HG03342 (cell line): ENCODE results near the gene TTYH3.
"Not testable (repeated sequence)": the region's sequence is repeated elsewhere in the genome, so short reads cannot be mapped to it uniquely, and the experiment has no call there.

ENCODE experiments used
- ATAC-seq: cut with Tn5 transposase; IDR thresholded peaks from one replicate; pipeline ENCODE4 v1.9.1; 2021; ENCODE audit warnings: mild to moderate bottlenecking, moderate library complexity; ENCODE audit not compliant: unreplicated experiment

Gene TTYH3

DNA sequence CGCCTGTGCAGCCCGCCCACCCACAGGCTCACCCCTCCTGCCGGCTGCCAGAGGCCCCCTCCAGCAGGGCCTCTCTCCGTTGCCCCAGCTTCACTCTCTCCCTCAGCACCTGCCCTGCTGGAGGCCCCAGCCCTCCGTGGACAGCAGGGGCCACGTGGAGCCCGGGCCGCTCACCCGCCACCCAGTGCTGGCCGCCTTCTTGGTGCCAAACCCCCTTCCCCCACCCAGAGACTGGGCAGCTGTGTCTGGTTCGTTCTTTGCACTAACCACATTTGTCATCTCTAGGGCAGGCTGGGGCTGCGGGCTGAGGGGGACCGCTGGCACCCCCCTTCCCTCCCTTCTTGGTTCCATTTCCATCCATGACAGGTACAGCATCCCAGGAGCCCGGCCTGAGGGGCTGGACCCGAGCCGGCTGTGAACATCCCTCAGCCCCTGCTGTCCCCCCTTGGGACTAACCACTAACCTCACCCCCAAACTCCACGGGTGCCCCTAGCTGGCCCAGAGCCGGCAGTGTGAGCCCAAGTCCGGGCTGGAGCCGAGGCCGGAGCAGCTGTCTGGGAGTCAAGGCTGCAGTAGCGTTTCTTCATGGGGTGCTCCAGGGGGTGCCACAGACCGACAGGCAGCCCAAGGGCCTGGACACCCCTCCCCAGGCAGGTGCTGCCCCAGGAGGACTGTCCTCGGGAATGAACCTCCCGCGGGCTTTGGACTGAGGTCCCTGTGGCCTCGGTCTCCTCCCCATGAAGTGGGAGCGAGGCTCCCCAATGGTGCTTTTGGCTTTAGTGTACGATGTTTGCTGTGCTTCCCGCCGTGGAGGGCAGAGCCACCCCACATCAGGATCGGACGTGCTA is 30.7 kb downstream of the TTYH3 start:
- ATAC-seq = no peak

DNA sequence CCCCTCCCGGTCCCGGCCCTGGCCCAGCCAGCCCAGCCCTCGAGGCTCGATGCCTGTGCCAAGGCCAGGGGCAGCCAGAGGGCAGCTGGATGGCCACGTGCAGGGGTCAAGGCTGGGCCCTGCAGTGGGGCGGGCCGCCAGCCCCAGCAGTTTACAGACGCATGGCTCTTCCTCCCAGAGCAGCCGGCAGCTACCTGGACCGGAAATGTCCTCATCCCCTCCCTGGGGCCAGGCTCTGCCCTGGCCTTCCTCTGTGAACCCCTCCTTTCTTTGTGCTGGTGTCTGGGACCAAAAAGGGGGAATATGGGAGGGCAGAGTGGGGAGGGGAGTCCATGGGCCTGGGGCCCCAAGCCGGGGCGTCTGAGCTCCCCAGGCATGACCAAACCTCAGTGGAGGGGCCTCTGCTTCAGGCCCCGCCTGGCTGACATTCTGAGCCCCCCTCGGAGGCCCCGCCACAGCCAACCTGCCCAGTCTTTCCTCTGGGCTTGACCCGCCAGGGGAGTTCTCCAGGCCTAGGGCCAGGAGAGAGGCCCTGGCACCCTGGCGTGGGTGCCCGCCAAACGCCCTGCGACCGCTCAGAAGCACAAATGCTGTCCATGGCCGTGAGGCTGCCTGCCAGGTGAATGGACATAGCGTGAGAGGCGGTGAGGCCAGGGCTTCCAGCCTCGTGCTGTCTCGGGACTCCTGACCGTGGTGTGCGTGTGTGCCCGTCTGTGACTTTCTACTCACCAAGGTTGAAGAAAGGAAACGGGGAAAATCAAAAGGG is 31.5 kb downstream of the TTYH3 start:
- ATAC-seq = no peak

DNA sequence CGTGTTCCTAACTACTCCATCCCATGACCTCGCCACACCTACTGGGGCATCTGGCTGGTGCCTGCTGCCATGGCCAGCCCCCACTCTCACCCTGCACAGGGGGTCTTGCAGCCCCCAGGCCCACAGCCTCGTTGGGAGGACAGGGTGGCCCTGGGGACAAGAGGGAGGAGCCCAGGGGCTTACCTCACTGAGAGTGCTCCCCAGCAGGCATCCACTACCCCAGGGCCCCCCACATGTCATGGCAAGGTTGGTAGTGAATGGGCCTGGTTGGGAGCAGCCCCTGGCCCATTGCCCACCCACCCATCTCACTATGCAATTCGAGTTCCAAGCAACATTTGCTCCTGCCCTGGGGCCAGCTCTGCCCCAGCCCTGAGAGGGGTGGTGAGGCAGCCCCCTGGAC is 32.2 kb downstream of the TTYH3 start:
- no peak for ATAC-seq

DNA sequence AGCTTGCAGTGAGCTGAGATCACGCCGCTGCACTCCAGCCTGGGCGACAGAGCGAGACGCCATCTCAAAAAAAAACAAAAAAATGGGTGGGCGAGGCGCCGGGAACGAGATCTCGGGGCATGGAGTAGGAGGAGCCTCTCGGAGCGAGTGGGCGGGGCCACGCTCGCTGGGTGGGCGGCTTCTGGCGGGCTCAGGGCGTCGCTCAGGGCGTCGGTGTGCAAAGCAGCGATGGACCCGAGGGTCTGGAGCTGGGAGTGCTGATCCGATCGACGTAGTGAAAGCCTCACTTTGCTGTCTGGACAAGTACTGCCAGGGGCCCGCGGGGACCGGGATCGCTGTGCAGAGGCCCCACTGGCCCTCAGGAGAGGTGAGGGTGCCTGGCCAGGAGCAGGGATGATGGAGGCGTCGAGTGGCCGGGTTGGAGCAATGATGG is 33.6 kb downstream of the TTYH3 start:
- no peak for ATAC-seq

DNA sequence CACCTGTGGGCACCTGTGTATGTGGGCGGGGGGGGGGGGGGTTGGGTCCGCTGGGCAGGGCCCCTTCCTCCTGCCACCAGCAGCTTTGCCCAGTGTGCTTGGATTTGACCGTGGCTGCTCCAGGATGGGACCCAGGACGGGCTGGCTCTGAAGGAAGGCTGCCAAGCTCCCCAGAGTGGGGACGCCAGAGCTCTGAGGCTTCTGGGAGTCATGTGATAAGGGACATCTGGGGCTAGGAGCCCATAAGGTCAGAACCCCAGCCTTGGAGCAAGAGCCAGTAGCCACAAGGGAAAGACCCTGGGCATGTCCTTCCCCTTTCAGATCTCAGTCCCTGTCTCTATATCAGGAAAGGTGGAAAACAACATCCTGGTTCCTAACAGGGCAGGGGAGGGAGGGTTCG is 34.4 kb downstream of the TTYH3 start:
- ATAC-seq = no peak

DNA sequence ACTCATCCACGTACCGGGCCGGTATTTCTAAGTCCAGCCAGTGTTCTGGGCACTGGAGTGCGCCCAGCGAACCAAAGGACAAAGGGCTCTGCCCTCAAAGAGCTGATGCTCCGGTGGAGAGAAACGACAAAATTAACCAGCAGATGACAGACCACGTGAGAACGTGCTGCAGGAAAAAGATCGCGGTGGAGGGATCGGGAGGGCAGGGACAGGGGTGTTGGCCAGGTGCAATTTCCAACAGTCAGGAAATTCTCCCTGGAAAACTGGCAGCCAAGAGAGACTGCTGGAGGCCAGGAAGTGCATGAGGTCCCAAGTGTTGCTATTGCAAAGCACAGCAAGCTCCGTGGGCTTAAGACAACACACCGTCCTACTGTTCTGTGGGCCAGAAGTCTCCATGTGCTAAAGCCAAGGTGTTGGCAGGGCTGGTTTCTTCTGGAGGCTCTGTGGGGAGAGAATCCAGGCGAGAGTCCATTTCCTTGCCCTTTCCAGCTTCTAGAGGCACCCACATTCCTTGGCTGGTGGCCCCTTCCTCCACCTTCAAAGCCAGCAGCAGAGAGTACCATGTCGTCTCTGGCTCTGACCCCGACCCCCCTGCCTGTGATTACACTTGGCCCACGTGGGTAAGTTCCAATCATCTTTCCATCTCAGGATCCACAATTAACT is 34.9 kb downstream of the TTYH3 start:
- ATAC-seq = no peak

DNA sequence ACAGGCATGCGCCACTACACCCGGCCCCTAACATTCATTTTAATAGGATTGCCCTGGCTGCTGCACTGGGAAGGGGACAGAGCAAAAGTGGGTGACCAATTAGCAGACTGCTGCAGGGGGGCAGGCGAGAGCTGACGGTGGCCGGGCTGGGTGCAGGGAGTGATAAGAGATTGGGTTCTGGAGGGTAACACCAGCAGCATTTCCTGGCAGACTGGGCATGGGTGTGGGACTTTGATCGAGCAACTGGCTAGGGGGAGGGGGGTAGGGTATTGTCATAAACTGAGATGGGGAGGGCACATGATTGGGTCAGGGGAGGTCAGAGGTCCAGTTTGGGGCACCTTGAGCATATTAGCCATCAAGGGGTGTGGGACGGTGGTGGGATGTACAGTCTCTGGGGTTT is 36.1 kb downstream of the TTYH3 start:
- ATAC-seq = no peak

DNA sequence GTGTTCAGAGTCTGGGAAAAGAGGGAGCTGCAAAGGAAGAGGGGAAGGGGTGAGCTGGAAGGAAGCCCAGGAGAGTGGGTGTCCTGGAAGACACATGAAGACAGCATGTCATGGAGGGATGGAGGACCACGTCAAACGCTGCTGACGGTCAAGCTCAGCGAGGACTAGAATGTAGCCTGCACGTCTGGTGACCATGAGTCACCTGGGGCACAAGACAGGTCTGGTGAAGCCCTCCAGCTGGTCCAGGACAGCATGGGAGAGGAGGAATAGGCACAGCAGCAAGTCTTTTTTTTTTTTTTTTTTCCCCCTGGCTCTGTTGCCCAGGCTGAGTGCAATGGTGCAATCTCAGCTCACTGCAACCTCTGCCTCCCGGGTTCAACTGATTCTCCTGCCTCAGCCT is 36.6 kb downstream of the TTYH3 start:
- ATAC-seq = no peak

DNA sequence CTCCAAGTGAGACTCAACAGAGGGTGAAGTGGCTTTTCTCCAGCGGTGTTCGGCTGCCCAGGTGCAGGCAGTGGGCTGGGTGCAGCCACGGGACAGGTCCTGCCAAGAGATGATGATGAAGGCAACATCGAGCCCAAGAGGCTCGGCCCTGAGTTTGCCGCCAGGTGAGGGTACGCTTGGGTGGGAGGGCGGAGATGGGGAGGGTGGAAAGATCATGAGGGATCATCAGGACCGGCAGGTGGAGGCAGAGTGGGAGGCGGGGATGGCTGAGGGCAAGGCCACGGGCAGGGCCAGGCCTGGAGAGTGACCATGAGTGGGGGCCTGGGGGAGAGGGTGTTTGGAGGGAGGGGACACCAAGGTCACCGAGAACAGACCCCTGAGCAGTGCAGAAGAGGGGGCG is 38.4 kb downstream of the TTYH3 start:
- ATAC-seq = no peak

DNA sequence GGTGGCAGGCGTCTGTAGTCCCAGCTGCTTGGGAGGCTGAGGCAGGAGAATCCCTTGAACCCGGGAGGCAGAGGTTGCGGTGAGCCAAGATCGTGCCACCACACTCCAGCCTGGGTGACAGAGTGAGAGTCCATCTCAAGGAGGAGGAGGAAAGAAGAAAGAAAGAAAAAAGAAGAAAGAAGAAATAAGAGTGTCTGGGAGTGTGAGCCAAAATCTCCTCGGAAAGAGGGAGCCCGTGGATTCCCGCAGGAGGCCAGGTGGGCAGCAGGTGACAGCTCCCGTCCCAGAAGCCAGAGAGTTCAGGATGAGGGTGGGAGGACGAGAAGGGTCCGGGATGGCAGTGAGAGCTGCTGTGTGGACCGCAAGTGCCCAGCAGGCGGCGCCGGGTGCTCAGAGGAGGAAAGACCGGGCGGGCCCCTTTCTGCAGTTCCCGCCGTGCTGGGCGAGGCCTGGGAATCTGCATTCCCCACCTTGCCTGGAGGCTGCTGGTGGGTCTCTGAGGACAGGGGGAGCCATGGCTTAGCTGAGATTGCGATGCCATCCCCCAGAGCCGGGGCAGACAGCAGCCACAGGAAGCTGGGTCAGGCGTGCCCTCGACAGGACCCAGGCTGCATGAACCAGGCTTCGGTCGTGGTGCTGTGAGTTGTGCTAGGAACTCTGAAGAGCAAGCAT is 39.1 kb downstream of the TTYH3 start:
- ATAC-seq = peak; percentile 62

DNA sequence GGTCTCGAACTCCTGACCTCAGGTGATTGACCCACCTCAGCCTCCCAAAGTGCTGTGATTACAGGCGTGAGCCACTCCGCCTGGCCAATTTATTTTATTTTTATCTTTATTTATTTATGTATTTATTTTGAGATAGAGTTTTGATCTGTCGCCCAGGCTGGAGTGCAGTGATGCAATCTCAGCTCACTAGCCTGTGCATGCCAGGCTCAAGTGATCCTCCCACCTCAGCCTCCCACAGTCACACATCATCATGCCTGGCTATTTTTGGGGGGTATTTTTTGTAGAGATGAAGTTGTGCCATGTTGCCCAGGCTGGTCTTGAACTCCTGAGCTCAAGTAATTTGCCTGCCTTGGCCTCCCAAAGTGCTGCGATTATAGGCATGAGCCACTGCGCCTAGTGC is 41.4 kb downstream of the TTYH3 start:
- not testable (repeated sequence) for ATAC-seq

DNA sequence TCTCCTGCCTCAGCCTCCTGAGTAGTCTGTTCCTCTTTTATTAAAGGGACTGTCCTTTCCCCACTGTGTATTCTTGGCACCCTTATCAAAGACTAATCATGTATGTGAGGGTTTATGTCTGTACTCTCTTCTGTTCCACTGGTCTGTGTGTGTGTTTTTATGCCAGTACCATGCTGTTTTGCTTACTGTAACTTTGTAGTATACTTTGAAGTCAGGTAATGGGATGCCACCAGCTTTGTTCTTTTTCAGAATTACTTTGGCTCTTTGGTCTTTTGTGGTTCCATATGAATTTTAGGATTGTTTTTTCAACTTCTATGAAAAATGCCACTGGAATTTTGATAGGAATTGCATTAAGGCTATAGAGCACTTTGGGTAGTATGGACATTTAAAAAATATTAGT is 42.1 kb downstream of the TTYH3 start:
- ATAC-seq = no peak

DNA sequence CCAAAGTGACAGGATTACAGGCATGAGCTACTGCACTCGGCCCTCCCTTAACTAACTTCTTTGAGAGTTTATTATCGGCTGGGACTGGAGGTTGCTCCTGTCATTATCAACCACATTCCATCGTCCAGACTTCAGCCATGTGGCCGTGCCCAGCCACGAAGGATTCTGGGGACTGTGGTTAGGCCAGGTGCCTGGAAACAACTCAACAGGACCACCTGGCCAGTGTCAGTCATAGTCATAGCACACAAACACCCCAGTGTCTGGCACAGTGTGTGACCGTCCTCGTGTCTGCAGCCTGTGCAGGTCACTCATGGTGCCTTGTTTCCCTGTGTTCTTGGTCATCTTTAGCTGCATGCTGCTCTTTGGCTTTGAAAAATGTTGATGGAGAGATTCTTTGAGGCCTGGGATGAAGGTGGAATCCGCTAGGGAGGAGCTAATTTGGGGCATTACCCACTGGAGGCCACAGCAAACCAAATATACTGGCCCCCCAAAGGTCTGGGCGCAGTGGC is 43.5 kb downstream of the TTYH3 start:
- ATAC-seq = no peak

DNA sequence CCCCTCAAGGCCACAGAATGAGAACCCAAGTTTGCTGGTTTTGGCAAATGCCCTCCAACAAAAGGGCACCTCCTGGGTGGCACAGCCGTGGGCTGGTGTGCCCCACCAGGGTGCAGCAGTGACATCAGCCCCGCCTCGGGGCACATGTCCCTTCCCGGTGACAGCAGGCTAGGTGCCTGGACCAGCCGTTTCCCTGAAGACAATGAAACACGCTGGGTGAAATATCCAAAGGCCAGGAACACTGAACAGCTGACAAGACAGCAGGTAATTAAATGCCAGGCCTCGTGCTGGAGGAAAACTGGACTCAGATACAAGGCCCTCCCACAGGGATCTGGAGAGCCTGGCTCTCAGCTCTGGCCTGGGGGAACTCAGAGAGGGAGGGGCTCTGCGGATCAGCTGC is 44.8 kb downstream of the TTYH3 start:
- not testable (repeated sequence) for ATAC-seq

DNA sequence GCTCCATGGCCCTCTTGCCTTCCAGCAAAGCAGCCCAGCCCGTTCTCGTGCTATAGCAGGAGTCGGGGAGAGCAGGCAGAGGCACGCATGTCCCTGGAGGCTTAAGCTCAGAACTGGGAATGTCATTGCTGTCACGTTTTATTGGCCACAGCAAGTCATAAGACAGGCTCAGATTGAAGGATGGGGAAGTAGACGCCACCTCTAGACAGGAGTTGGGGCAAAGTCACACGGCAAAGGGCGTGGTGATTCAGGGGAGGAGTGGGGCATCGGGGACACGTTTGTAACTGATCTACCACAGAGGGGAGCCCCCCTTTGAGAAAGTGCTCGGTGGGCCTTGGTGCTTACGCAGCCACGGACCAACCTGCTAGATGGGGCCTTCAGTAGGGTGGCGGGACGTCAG is 46.7 kb downstream of the TTYH3 start:
- not testable (repeated sequence) for ATAC-seq

DNA sequence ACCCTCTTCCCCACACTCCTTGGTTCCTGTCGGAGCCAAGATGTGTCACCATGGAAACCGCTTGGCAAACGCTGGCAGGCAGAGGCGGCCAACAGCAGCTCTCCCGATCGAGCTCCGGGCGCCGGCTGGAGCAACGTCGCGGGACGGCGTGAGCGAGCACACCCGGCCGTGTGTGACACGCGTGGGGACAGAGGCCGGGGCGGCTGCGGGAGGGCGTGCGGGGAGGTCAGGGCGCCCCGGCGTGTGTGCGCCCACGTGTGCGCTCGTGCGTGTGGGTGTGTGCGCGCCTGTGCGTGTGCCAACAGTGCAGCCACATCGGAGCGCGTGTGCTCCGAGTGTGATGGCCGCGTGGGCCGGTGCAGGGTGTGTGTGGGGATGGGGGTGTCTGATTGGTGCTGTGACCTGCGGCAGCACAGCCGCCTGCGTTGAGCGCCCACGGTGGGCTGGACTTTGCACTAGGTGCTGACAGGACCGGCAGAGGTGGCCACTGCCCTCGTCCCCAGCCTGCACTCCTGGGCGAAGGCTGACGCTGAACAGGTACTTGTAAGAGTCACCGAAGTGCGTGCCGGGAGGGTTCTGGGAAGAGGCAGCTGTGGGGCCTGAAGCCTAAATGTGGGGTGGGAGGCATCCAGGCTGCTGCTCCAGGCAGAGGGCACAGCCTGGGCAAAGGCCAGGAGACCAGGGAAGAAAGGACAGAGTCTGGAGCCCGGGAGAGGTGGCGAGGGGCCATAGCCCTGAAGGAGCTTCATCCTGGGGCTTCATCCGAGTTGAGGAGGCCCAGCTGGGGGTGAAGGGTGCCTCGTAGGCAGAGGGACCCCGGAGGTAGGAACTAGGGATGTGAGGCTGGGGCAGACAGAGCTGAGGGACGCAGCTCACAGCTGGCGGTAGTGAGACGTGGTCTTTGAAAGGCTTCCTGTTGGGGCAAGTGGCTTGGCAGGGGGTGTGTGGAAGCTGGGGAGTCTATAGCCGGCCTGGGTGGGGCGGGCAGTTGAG is 47.6 kb downstream of the TTYH3 start:
- ATAC-seq = not testable (repeated sequence)

DNA sequence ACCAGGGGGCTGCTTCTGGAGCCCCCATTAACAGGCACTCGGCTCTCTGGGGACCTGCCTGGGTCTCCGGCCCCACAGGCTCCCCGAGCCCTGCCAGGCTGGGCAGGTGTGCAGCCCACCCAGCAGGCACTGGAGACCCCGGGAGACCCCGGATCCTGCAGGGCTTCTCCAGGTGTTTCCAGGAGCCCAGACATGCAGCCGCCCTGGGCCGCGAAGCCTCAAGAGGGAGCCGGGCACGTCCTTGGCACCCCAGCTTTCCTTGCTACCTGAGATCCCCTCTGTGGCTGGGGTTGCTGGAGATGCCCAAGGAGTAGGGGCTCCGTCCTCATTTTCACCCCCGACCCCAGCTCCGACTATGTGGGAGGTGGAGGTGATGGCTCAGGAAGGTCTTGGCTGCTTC is 48.5 kb downstream of the TTYH3 start:
- ATAC-seq = no peak

DNA sequence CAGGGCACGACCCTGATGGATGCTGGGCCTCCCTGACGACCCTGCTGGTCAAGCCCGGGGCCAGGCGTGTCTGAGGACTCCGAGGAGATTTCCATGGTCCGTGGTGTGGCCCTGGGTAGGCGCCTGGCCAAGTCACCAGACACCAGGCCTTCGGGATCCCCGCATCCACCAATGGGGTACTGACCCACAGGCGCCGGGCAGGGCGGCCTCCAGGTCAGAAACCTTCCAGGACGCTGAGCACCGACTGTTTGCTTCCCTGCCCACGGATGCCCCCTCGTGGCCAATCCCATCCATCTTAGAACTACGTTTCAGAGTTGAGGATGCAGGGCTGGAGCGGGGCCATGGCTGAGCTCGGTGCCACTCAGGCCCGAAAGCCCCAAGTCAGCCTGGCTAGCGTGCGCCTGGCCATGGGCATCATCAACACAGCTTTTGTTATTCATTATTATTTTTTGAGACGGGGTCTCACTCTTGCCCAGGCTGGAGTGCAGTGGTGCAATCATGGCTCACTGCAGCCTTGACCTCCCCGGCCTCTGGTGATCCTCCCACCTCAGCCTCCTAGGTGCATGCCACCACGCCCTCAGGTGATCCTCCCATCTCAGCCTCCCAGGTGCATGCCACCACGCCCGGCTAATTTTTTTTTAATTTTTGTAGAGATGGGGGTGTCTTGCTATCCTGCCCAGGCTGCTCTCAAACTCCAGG is 49.2 kb downstream of the TTYH3 start:
- no peak for ATAC-seq
